Nephron progenitor cell (in vitro differentiated cells): ENCODE results near the gene LDHD.
"Not testable (repeated sequence)": the region's sequence is repeated elsewhere in the genome, so short reads cannot be mapped to it uniquely, and the experiment has no call there.

Experiments used
- DNase-seq: peaks from one replicate; pipeline ENCODE4 v3.0.0; 2021
- H3K27ac Mint-ChIP-seq: 2 replicates; pipeline ENCODE4 v1.8.0; 2021; ENCODE audit warnings: mild to moderate bottlenecking, moderate library complexity, mixed read lengths
- H3K27me3 Mint-ChIP-seq: 2 replicates; pipeline ENCODE4 v1.8.0; 2021; ENCODE audit warnings: mild to moderate bottlenecking, low read depth, mixed read lengths; ENCODE audit not compliant: poor library complexity
- H3K36me3 Mint-ChIP-seq: 2 replicates; pipeline ENCODE4 v1.8.0; 2021; ENCODE audit warnings: low read depth, mixed read lengths
- H3K4me1 Mint-ChIP-seq: 2 replicates; pipeline ENCODE4 v1.8.0; 2021; ENCODE audit warnings: mixed read lengths
- H3K4me3 Mint-ChIP-seq: 2 replicates; pipeline ENCODE4 v1.8.0; 2021; ENCODE audit warnings: mild to moderate bottlenecking, moderate library complexity, mixed read lengths
- H3K9me3 Mint-ChIP-seq: 2 replicates; pipeline ENCODE4 v1.8.0; 2021; ENCODE audit warnings: mild to moderate bottlenecking, moderate library complexity, mixed read lengths
- TF ChIP-seq, protein P1 (sequence below): fragments of 200-600 bp; sonication (generic); IDR thresholded peaks from 2 replicates; pipeline ENCODE4 v1.5.0; 2021; ENCODE audit warnings: antibody characterized with exemption

The LDHD gene

DNA sequence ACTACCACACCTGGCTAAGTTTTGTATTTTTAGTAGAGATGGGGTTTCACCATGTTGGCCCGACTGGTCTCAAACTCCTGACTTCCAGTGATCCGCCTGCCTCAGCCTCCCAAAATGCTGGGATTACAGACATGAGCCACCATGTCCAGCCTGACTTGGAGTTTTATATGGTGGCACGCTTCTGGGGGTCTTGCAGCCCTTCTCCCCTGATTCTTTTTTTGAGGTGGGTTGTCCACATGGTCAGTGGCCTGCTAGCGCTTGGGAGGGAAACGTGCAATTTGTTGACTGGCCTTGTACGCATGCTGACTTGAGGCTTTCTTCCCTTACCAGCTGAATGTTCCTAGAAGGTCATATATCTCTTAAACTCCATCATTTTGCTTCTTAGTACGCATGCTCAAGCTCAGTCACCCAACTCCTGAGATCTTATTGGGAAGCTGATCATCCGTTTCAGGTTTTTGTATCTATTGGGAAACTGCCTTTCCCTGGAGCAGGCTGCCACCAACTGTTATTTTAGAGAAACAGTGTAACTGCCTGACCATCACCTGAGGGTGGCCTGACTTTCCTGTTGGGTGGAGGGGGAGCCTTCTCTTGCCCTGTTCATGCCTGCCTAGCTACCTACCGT lies 13.7 kb upstream of the LDHD start:
- Mint-ChIP-seq H3K4me3 (no peak overlapping the region), H3K27ac (peak overlapping the region; percentile 92), H3K4me1 (peaks cover 21% of the 10 kb centered on the region), H3K27me3 (no peaks in the 10 kb centered on the region), H3K9me3 (peaks cover 32% of the 10 kb centered on the region), H3K36me3 (peaks cover 31% of the 10 kb centered on the region)
- DNase-seq, result no peak
- TF ChIP-seq, protein P1, sequence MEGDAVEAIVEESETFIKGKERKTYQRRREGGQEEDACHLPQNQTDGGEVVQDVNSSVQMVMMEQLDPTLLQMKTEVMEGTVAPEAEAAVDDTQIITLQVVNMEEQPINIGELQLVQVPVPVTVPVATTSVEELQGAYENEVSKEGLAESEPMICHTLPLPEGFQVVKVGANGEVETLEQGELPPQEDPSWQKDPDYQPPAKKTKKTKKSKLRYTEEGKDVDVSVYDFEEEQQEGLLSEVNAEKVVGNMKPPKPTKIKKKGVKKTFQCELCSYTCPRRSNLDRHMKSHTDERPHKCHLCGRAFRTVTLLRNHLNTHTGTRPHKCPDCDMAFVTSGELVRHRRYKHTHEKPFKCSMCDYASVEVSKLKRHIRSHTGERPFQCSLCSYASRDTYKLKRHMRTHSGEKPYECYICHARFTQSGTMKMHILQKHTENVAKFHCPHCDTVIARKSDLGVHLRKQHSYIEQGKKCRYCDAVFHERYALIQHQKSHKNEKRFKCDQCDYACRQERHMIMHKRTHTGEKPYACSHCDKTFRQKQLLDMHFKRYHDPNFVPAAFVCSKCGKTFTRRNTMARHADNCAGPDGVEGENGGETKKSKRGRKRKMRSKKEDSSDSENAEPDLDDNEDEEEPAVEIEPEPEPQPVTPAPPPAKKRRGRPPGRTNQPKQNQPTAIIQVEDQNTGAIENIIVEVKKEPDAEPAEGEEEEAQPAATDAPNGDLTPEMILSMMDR, result no peak

DNA sequence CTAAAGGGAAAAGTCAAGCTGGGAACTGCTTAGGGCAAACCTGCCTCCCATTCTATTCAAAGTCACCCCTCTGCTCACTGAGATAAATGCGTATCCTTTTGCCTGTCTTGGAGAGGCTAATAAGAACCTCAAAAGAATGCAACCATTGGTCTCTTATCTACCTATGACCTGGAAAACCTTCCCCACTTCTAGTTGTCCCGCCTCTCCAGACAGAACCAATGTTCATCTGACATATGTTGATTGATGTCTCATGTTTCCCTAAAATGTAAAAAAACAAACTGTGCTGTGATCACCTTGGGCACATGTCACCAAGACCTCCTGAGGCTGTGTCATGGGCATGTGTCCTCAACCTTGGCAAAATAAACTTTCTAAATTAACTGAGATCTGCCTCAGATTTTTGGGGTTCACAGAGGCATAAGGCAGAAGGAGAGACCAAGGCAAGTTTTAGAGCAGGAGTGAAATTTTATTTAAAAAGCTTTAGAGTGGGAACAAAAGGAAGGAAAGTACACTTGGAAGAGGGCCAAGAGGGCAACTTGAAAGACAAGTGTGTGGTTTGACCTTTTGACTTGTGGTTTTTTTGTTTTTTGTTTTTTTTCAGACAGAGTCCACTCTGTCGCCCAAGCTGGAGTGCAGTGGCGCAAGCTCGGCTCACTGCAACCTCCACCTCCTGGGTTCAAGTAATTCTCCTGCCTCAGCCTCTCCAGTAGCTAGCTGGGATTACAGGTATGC lies 13.0 kb upstream of the LDHD start:
- DNase-seq, H3K27ac Mint-ChIP-seq, H3K27me3 Mint-ChIP-seq, H3K4me3 Mint-ChIP-seq: not testable (repeated sequence)
- peaks cover 31% of the 10 kb centered on the region for H3K36me3 Mint-ChIP-seq
- H3K4me1 Mint-ChIP-seq, result peaks cover 21% of the 10 kb centered on the region
- peaks cover 32% of the 10 kb centered on the region for H3K9me3 Mint-ChIP-seq

DNA sequence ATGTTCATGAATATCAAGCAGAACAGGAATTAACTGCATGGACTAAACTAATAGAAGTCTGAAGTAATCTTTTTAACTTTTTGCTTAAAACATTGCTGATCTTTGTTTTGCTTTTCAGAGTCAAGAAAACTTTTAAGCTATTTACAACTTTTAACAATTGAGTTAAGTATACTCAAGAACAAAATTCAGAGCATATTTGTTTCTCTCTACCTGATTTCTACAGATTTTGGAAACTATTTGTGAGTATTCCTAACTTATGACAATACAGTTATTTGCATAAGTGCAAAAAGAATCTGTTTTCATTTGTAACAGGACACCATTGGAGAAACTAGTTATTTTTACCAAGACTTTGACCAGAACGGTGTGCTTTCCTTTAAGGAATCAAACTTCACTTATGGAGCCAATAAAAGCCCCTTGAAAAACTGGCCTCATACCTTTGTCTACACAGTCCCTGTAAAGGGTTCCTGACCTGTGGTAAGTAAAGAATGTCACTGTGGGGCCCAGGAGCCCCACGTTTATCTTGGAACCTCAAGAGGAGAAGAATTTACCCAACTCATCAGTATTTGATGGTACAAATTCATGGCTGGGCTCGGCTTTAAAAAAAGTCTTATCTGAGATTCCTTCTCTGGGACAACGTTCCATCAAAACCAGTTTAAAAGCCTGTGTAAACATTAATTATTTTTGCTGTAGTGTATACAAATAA lies 11.3 kb upstream of the LDHD start:
- no peak overlapping the region for H3K27ac Mint-ChIP-seq
- peaks cover 31% of the 10 kb centered on the region for H3K36me3 Mint-ChIP-seq
- peaks cover 32% of the 10 kb centered on the region for H3K9me3 Mint-ChIP-seq
- no peak for DNase-seq
- TF ChIP-seq, protein P1, result no peak
- H3K27me3 Mint-ChIP-seq, result no peaks in the 10 kb centered on the region
- H3K4me3 Mint-ChIP-seq, result no peak overlapping the region
- H3K4me1 Mint-ChIP-seq, result peaks cover 21% of the 10 kb centered on the region

DNA sequence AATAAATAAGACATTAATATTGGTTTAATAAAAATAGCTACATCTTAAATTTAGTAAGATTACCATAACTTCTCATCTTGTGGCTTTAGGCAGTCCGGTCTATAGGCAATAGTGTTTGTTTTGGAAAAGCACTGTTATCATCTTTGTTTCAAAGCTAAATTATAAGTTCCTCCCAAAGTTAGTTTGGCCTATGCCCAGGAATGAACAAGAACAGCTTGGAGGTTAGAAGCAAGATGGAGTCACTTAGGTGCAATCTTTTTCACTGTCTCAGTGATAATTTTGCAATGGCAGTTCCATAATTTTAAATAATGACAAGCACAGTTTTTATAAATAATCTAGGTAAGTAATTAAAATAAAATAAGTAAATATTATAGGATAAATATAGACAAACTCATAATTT lies 6.0 kb upstream of the LDHD start:
- Mint-ChIP-seq H3K36me3 (peaks cover 10% of the 10 kb centered on the region), H3K4me3 (no peak overlapping the region), H3K9me3 (peaks cover 30% of the 10 kb centered on the region), H3K4me1 (peaks cover 11% of the 10 kb centered on the region), H3K27me3 (no peaks in the 10 kb centered on the region), H3K27ac (no peak overlapping the region)
- TF ChIP-seq, protein P1, result no peak
- no peak for DNase-seq

DNA sequence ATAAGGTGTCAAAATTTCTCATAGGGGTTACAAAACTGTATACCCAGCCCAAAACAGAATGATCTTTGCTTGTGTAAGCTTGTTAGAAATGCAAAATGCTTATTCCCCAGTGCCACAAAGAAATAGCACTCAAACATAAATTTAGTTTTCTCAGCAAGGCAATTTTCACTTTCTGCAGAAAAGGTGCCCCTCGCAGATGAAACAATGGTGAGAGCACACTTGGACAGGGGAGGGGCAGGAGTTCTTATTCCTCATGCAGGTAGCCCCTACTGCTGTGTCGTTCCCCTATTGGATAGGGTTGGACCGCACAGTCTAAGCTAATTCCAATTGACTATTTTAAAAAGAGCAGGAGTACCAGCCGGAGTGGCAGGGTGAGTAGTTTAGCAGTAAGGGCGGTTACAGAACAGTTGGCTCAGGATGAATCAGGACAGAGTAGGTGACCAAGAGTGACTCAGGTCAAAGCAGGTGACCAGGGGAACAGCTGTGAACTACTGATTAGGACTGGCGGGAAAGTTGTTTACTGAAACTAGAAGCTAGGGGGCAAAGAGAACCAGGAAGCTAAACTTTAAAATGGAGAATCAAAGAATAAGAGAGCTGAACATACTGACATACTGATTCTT lies 5.5 kb upstream of the LDHD start:
- Mint-ChIP-seq H3K36me3 (peaks cover 4% of the 10 kb centered on the region), H3K27me3 (no peaks in the 10 kb centered on the region), H3K4me3 (no peak overlapping the region), H3K9me3 (peaks cover 25% of the 10 kb centered on the region), H3K4me1 (peaks cover 11% of the 10 kb centered on the region), H3K27ac (no peak overlapping the region)
- TF ChIP-seq, protein P1, result no peak
- DNase-seq, result no peak

DNA sequence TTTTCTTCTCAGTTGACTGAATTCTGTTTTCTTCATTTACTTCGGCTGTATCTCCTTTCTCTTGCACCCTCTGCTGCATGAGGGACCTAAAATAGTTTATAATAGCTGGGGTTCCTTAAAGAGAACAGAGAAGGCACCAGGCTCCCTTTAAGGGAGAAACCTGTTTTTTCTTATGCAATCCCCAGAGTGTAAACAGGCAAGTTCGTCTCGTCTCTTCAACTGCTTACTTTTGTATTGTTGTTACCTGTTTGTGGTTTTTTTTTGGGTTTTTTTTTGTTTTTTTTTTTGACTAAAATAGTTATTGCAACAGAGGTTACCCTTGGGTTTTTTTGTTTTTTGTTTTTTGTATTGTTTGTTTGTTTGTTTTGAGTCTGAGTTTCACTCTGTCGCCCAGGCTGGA lies 3.7 kb upstream of the LDHD start:
- Mint-ChIP-seq H3K27ac (peak overlapping the region; percentile 57), H3K36me3 (no peaks in the 10 kb centered on the region), H3K27me3 (no peaks in the 10 kb centered on the region), H3K9me3 (peaks cover 16% of the 10 kb centered on the region), H3K4me3 (no peak overlapping the region), H3K4me1 (peaks cover 18% of the 10 kb centered on the region)
- TF ChIP-seq, protein P1, result no peak
- DNase-seq, result no peak
